ENCODE results near the gene IL22RA2.

DNA sequence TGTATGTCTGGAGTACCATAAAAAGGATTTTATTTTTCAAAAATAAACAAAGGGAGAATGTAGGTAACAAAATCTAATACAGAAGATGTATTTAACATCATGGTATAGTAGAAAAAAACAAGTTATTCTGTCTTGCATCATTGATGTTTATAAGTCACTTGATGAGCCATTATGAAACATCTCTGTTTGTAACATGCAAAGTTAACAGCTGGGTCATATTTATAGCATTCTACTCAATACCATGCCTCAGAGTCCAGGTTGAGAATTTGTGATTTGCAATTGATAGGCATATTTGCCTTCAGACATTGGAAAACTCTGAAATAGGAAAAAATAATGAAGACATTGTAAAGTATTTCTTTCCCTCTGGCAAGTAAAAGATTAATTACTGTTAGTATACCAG, 76.4 kb downstream of the IL22RA2 start:
- TF ChIP-seq CTCF (IDR thresholded peaks at IDR 0.05), result no peak
- no peak for TF ChIP-seq POLR2A (IDR thresholded peaks at IDR 0.05)
